ENCODE results near the gene NPEPPS.
"Not testable (repeated sequence)": the region's sequence is repeated elsewhere in the genome, so short reads cannot be mapped to it uniquely, and the experiment has no call there.

DNA sequence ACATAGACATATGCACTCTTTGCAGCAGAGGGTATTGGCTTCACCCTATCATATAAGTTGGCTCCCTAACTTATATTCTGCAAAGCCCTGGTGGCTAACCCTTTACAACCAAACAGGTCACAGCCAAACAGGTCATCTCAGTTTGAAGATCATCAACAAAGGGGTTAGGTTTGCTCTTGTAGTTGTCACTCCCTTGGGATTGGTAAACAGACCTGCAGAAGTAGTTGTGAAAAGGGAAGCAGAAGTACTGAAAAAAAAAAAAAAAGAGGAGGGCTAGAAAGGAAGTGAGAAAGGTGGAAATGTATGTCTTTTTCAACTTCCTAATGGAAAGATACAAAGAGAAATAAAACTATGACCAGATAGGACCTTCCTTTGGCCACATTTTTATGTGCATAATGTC is 8.6 kb upstream of the NPEPPS start:
- TF ChIP-seq SP1 (IDR thresholded peaks at IDR 0.05; ENCODE audit: low read depth); POLR2A (IDR thresholded peaks at IDR 0.05; ENCODE audit: borderline replicate concordance, extremely low read depth, insufficient read depth, insufficient read length); TCF7L2 (IDR thresholded peaks at IDR 0.05; ENCODE audit: borderline replicate concordance, extremely low read depth, insufficient read depth, insufficient read length); EGR1 (IDR thresholded peaks at IDR 0.05; ENCODE audit: low read depth); POLR2AphosphoS5 (IDR thresholded peaks at IDR 0.05; ENCODE audit: low read depth, low read length); ZNF274 (IDR thresholded peaks at IDR 0.05; ENCODE audit: low read depth, low read length); SIN3A (IDR thresholded peaks at IDR 0.05; ENCODE audit: low read depth); EZH2phosphoT487 (IDR thresholded peaks at IDR 0.05; ENCODE audit: borderline replicate concordance): not testable (repeated sequence)
- TF ChIP-seq, protein P1, sequence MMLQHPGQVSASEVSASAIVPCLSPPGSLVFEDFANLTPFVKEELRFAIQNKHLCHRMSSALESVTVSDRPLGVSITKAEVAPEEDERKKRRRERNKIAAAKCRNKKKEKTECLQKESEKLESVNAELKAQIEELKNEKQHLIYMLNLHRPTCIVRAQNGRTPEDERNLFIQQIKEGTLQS (IDR thresholded peaks at IDR 0.05), result not testable (repeated sequence)
- TF ChIP-seq, protein P2, sequence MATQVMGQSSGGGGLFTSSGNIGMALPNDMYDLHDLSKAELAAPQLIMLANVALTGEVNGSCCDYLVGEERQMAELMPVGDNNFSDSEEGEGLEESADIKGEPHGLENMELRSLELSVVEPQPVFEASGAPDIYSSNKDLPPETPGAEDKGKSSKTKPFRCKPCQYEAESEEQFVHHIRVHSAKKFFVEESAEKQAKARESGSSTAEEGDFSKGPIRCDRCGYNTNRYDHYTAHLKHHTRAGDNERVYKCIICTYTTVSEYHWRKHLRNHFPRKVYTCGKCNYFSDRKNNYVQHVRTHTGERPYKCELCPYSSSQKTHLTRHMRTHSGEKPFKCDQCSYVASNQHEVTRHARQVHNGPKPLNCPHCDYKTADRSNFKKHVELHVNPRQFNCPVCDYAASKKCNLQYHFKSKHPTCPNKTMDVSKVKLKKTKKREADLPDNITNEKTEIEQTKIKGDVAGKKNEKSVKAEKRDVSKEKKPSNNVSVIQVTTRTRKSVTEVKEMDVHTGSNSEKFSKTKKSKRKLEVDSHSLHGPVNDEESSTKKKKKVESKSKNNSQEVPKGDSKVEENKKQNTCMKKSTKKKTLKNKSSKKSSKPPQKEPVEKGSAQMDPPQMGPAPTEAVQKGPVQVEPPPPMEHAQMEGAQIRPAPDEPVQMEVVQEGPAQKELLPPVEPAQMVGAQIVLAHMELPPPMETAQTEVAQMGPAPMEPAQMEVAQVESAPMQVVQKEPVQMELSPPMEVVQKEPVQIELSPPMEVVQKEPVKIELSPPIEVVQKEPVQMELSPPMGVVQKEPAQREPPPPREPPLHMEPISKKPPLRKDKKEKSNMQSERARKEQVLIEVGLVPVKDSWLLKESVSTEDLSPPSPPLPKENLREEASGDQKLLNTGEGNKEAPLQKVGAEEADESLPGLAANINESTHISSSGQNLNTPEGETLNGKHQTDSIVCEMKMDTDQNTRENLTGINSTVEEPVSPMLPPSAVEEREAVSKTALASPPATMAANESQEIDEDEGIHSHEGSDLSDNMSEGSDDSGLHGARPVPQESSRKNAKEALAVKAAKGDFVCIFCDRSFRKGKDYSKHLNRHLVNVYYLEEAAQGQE (IDR thresholded peaks at IDR 0.05; ENCODE audit: low read depth), result not testable (repeated sequence)
- TF ChIP-seq, protein P3, sequence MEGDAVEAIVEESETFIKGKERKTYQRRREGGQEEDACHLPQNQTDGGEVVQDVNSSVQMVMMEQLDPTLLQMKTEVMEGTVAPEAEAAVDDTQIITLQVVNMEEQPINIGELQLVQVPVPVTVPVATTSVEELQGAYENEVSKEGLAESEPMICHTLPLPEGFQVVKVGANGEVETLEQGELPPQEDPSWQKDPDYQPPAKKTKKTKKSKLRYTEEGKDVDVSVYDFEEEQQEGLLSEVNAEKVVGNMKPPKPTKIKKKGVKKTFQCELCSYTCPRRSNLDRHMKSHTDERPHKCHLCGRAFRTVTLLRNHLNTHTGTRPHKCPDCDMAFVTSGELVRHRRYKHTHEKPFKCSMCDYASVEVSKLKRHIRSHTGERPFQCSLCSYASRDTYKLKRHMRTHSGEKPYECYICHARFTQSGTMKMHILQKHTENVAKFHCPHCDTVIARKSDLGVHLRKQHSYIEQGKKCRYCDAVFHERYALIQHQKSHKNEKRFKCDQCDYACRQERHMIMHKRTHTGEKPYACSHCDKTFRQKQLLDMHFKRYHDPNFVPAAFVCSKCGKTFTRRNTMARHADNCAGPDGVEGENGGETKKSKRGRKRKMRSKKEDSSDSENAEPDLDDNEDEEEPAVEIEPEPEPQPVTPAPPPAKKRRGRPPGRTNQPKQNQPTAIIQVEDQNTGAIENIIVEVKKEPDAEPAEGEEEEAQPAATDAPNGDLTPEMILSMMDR (IDR thresholded peaks at IDR 0.05 in 2 of 3, conservative IDR thresholded peaks at IDR 0.05 in 1 of 3; ENCODE audit: borderline replicate concordance in 1 of 3, insufficient read depth in 1 of 3, low read depth in 2 of 3, low read length in 2 of 3), result not testable (repeated sequence)
- TF ChIP-seq, protein P4, sequence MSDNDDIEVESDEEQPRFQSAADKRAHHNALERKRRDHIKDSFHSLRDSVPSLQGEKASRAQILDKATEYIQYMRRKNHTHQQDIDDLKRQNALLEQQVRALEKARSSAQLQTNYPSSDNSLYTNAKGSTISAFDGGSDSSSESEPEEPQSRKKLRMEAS (IDR thresholded peaks at IDR 0.05), result not testable (repeated sequence)
- TF ChIP-seq, protein P5, sequence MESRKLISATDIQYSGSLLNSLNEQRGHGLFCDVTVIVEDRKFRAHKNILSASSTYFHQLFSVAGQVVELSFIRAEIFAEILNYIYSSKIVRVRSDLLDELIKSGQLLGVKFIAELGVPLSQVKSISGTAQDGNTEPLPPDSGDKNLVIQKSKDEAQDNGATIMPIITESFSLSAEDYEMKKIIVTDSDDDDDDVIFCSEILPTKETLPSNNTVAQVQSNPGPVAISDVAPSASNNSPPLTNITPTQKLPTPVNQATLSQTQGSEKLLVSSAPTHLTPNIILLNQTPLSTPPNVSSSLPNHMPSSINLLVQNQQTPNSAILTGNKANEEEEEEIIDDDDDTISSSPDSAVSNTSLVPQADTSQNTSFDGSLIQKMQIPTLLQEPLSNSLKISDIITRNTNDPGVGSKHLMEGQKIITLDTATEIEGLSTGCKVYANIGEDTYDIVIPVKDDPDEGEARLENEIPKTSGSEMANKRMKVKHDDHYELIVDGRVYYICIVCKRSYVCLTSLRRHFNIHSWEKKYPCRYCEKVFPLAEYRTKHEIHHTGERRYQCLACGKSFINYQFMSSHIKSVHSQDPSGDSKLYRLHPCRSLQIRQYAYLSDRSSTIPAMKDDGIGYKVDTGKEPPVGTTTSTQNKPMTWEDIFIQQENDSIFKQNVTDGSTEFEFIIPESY (IDR thresholded peaks at IDR 0.05; ENCODE audit: extremely low read depth, insufficient replicate concordance, low read length), result not testable (repeated sequence)

Data from HCT116 (cell line).